ENCODE measurements around the gene LHCGR. TPM values are rescaled to one million over a fixed set of nuclear protein-coding genes. Genes with fewer than 3 reads are reported as not detected.

Gene LHCGR
- total RNA-seq, 1 experiment from 2014 or later: not detected

DNA sequence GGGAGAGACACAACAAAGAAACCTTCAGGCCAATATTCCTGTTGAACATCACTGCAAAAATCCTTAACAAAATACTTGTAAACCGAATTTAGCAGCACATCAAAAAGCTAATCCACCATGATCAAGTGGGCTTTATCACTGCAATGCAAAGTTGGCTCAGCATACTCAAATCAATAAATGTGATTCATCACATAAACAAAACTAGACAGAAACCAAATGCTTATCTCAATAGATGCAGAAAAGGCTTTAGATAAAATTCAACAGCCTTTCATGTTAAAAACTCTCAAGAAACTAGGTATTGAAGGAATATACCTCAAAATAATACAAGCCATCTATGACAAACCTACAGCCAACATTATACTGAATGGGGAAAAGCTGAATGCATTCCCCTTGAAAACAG is 117.3 kb downstream of the LHCGR start:
- ATAC-seq (no peak), DNase-seq (ENCODE audit: low read depth, low spot score) (no peak)
- Histone ChIP-seq H3K27ac (ENCODE audit: low read length) (no peak overlapping the region), H3K36me3 (ENCODE audit: control insufficient read depth, insufficient read depth, low read length) (no peaks in the 10 kb centered on the region), H3K27me3 (ENCODE audit: control insufficient read depth, insufficient read depth, low read length) (no peaks in the 10 kb centered on the region), H3K4me1 (ENCODE audit: control insufficient read depth, insufficient read depth, low read length) (no peaks in the 10 kb centered on the region), H3K9me3 (ENCODE audit: control insufficient read depth, insufficient read depth, low read depth, low read length) (no peaks in the 10 kb centered on the region), H3K4me3 (ENCODE audit: low read depth in 2 of 2, low read length in 2 of 2) (no peak overlapping the region)
- CTCF ChIA-PET: no interaction called here
- POLR2A ChIA-PET: no interaction called here
- in situ Hi-C loops (cut with HindIII; ENCODE audit: low pct_unique_long_range_greater_than_20kb, low sequenced_read_pairs): no loop called here
- BruUV-seq (replicated peaks): no TSS peak
- intact Hi-C loops (cut with micrococcal nuclease; ENCODE audit: unreplicated experiment): no loop called here
- TF ChIP-seq POLR2AphosphoS5 (IDR thresholded peaks at IDR 0.05; ENCODE audit: low read depth, low read length) (no peak), TCF7L2 (IDR thresholded peaks at IDR 0.05; ENCODE audit: low read depth, low read length) (no peak), SIN3A (IDR thresholded peaks at IDR 0.05; ENCODE audit: borderline replicate concordance, insufficient read depth, low read depth, low read length) (no peak)

Other genes starting within 250 kb of the LHCGR start
- 0.92 TPM for gene STON1, start 225.6 kb downstream of the LHCGR start, total RNA-seq (2021; ENCODE audit: unreplicated experiment)
- gene GTF2A1L, start 137.9 kb downstream of the LHCGR start, total RNA-seq (2021; ENCODE audit: unreplicated experiment): not detected